ENCODE measurements around the gene TDRD7. TPM values are rescaled to one million over a fixed set of nuclear protein-coding genes. Genes with fewer than 3 reads are reported as not detected.

Gene TDRD7
- total RNA-seq, 1 experiment from 2014 or later: 12.6 TPM

GRCh38 chr9:97517331-97518089 lies 105.6 kb downstream of the TDRD7 start:
- H3K27me3 ChIP-seq: no peaks in the 10 kb centered on the region
- no peaks in the 10 kb centered on the region for H3K9me3 ChIP-seq
- DNase-seq: no peak
- no peak overlapping the region for H3K4me3 ChIP-seq
- H3K36me3 ChIP-seq: no peaks in the 10 kb centered on the region

- no peaks in the 10 kb centered on the region for H3K9me3 ChIP-seq
- no peak overlapping the region for H3K4me3 ChIP-seq
- DNase-seq: no peak
- H3K27me3 ChIP-seq: no peaks in the 10 kb centered on the region
- no peaks in the 10 kb centered on the region for H3K36me3 ChIP-seq
These were observed 106.4 kb downstream of the TDRD7 start for GRCh38 chr9:97518166-97518908.

- Histone ChIP-seq H3K36me3 (no peaks in the 10 kb centered on the region), H3K27me3 (no peaks in the 10 kb centered on the region), H3K4me3 (no peak overlapping the region), H3K9me3 (no peaks in the 10 kb centered on the region)
- DNase-seq: peak; percentile 72
These were observed 107.0 kb downstream of the TDRD7 start for GRCh38 chr9:97518909-97519307.

GRCh38 chr9:97519441-97519970 lies 107.6 kb downstream of the TDRD7 start:
- DNase-seq: no peak
- no peak overlapping the region for H3K4me3 ChIP-seq
- no peaks in the 10 kb centered on the region for H3K36me3 ChIP-seq
- no peaks in the 10 kb centered on the region for H3K27me3 ChIP-seq
- no peaks in the 10 kb centered on the region for H3K9me3 ChIP-seq

GRCh38 chr9:97521576-97522333 lies 109.9 kb downstream of the TDRD7 start:
- H3K27me3 ChIP-seq: no peaks in the 10 kb centered on the region
- DNase-seq: no peak
- H3K4me3 ChIP-seq: no peak overlapping the region

GRCh38 chr9:97524424-97524823 lies 112.5 kb downstream of the TDRD7 start:
- Histone ChIP-seq H3K4me3 (no peak overlapping the region), H3K36me3 (no peaks in the 10 kb centered on the region), H3K9me3 (no peaks in the 10 kb centered on the region), H3K27me3 (no peaks in the 10 kb centered on the region)
- DNase-seq: no peak

More at GRCh38 chr9:97521576-97522333, 109.9 kb downstream of the TDRD7 start:
- no peaks in the 10 kb centered on the region for H3K9me3 ChIP-seq
- no peaks in the 10 kb centered on the region for H3K36me3 ChIP-seq

GRCh38 chr9:97525451-97525850 lies 113.6 kb downstream of the TDRD7 start:
- Histone ChIP-seq H3K9me3 (no peaks in the 10 kb centered on the region), H3K27me3 (no peaks in the 10 kb centered on the region), H3K36me3 (no peaks in the 10 kb centered on the region), H3K4me3 (no peak overlapping the region)
- DNase-seq: no peak

GRCh38 chr9:97526895-97527575 lies 115.1 kb downstream of the TDRD7 start:
- H3K4me3 ChIP-seq: no peak overlapping the region
- no peak for DNase-seq
- H3K27me3 ChIP-seq: no peaks in the 10 kb centered on the region
- no peaks in the 10 kb centered on the region for H3K9me3 ChIP-seq
- no peaks in the 10 kb centered on the region for H3K36me3 ChIP-seq

- DNase-seq: no peak
- Histone ChIP-seq H3K27me3 (no peaks in the 10 kb centered on the region), H3K9me3 (no peaks in the 10 kb centered on the region), H3K36me3 (no peaks in the 10 kb centered on the region), H3K4me3 (no peak overlapping the region)
These were observed 116.0 kb downstream of the TDRD7 start for GRCh38 chr9:97527626-97528528.

GRCh38 chr9:97528529-97529230 lies 116.8 kb downstream of the TDRD7 start:
- DNase-seq: no peak
- Histone ChIP-seq H3K27me3 (no peaks in the 10 kb centered on the region), H3K9me3 (no peaks in the 10 kb centered on the region), H3K36me3 (no peaks in the 10 kb centered on the region), H3K4me3 (no peak overlapping the region)

- no peaks in the 10 kb centered on the region for H3K36me3 ChIP-seq
- DNase-seq: no peak
- H3K9me3 ChIP-seq: no peaks in the 10 kb centered on the region
- no peak overlapping the region for H3K4me3 ChIP-seq
- H3K27me3 ChIP-seq: no peaks in the 10 kb centered on the region
These were observed 117.6 kb downstream of the TDRD7 start for GRCh38 chr9:97529363-97530076.

- H3K4me3 ChIP-seq: no peak overlapping the region
- H3K9me3 ChIP-seq: no peaks in the 10 kb centered on the region
- no peaks in the 10 kb centered on the region for H3K36me3 ChIP-seq
- no peaks in the 10 kb centered on the region for H3K27me3 ChIP-seq
- DNase-seq: no peak
These were observed 120.0 kb downstream of the TDRD7 start for GRCh38 chr9:97531888-97532376.

- no peaks in the 10 kb centered on the region for H3K36me3 ChIP-seq
- no peak overlapping the region for H3K4me3 ChIP-seq
- DNase-seq: no peak
- no peaks in the 10 kb centered on the region for H3K9me3 ChIP-seq
- H3K27me3 ChIP-seq: no peaks in the 10 kb centered on the region
These were observed 122.3 kb downstream of the TDRD7 start for GRCh38 chr9:97534185-97534584.

- Histone ChIP-seq H3K27me3 (no peaks in the 10 kb centered on the region), H3K4me3 (no peak overlapping the region), H3K36me3 (no peaks in the 10 kb centered on the region), H3K9me3 (no peaks in the 10 kb centered on the region)
- DNase-seq: no peak
These were observed 123.2 kb downstream of the TDRD7 start for GRCh38 chr9:97534961-97535594.
